Upper lobe of left lung (tissue), 6 donors: ENCODE measurements around the gene TLE4. TPM values are rescaled to one million over a fixed set of nuclear protein-coding genes. Genes with fewer than 3 reads are reported as not detected.

ENCODE experiments used
- ATAC-seq, 2 donors: fragments of 200-7000 bp; cut with Tn5 transposase; one replicate each; pipeline ENCODE4 v1.9.1; 2022; ENCODE audit warnings: mild to moderate bottlenecking in 2 of 2, moderate library complexity in 2 of 2; ENCODE audit not compliant: low FRiP score in 2 of 2
- DNase-seq, 2 donors: peaks; one replicate each; pipeline ENCODE4 v3.0.0-alpha.2; 2019 to 2020
- H3K27ac ChIP-seq, 4 donors: fragments of 200-600 bp; sonication (generic); one replicate each; pipeline ENCODE4 v1.5.1; 2016 to 2019
- H3K27me3 ChIP-seq, 4 donors: fragments of 200-600 bp; sonication (generic); one replicate each; pipeline ENCODE4 v1.5.1; 2017 to 2019
- H3K36me3 ChIP-seq, 4 donors: fragments of 200-600 bp; sonication (generic); one replicate each; pipeline ENCODE4 v1.5.1; 2016 to 2019
- H3K4me1 ChIP-seq, 4 donors: fragments of 200-600 bp; sonication (generic); one replicate each; pipeline ENCODE4 v1.5.1; 2018 to 2019
- H3K4me3 ChIP-seq, 4 donors: fragments of 200-600 bp; sonication (generic); one replicate each; pipeline ENCODE4 v1.5.1; 2017 to 2019; ENCODE audit warnings: mild to moderate bottlenecking in 2 of 4, moderate library complexity in 1 of 4
- H3K9me3 ChIP-seq, 4 donors: fragments of 200-600 bp; sonication (generic); one replicate each; pipeline ENCODE4 v1.5.1; 2018 to 2019
- EP300 ChIP-seq, 4 donors: sonication (generic); formaldehyde crosslinking; IDR thresholded peaks; one replicate each; pipeline ENCODE4 v1.5.1; 2017; ENCODE audit warnings: antibody characterized with exemption in 4 of 4, control low read depth in 2 of 4
- POLR2A ChIP-seq, 4 donors: fragments of 450-650 bp; IDR thresholded peaks; one replicate each; pipeline ENCODE4 v1.5.1; 2016 to 2017; ENCODE audit warnings: antibody characterized with exemption in 4 of 4, mild to moderate bottlenecking in 2 of 4
- POLR2AphosphoS5 ChIP-seq, 2 donors: sonication (generic); formaldehyde crosslinking; IDR thresholded peaks; one replicate each; pipeline ENCODE4 v1.5.1; 2017; ENCODE audit warnings: antibody characterized with exemption in 2 of 2
- WGBS, 2 donors: methylation state at CpG; one replicate each; pipeline ENCODE4 v1.1.5; 2017 to 2018; 5-methylcytosine and 5-hydroxymethylcytosine counted together
- total RNA-seq, 6 donors: library from RNA; depleted of rRNA in 4 of 6; stranded (reverse); fragments of >200 nt in 4 of 6; gene quantifications; one replicate each; pipeline versions ENCODE4 v1.1.0 to v1.2.1, GENCODE V29; 2016 to 2021
- TF ChIP-seq, protein P1 (sequence below), 6 experiments: fragments of 450-650 bp in 4 of 6; fragments of 200-600 bp in 2 of 6; sonication (generic) in 2 of 6; IDR thresholded peaks; one replicate each; pipeline ENCODE4 v1.5.1; 2016 to 2019; ENCODE audit warnings: antibody characterized with exemption in 6 of 6
- donor health status: DM: no; HTN: no; CAD: no; lungs with moderate emphysema.
- donor health status: DM: no; HTN: yes; CAD: no; lungs with severe emphysema.

TLE4 gene
- total RNA-seq, 6 donors from 2014 or later = 37.7 to 152 (median 46.7) TPM

DNA sequence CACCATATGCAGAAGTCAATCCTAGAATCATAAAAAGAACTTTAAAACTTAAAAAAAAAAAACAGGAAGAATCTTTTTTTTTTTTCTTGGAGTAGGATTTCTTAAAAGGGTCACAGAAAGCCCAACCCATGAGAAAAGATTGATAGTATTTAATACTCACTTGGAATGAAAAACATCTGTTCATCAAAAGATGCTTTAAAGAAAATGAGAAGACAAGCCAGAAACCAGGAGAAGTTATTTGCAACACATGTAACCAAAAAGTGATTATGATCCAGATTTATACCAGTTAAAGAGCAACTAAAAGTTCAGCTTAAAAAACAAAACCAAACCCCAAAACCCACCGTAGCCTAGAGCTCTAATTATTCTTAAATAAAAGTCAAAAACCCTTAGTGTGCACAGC, 69.3 kb downstream of the TLE4 start:
- TF ChIP-seq POLR2AphosphoS5 (IDR thresholded peaks at IDR 0.05) (no peak), POLR2A (IDR thresholded peaks at IDR 0.05) (no peak), EP300 (IDR thresholded peaks at IDR 0.05) (no peak)
- TF ChIP-seq, protein P1, sequence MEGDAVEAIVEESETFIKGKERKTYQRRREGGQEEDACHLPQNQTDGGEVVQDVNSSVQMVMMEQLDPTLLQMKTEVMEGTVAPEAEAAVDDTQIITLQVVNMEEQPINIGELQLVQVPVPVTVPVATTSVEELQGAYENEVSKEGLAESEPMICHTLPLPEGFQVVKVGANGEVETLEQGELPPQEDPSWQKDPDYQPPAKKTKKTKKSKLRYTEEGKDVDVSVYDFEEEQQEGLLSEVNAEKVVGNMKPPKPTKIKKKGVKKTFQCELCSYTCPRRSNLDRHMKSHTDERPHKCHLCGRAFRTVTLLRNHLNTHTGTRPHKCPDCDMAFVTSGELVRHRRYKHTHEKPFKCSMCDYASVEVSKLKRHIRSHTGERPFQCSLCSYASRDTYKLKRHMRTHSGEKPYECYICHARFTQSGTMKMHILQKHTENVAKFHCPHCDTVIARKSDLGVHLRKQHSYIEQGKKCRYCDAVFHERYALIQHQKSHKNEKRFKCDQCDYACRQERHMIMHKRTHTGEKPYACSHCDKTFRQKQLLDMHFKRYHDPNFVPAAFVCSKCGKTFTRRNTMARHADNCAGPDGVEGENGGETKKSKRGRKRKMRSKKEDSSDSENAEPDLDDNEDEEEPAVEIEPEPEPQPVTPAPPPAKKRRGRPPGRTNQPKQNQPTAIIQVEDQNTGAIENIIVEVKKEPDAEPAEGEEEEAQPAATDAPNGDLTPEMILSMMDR (IDR thresholded peaks at IDR 0.05) = no peak
- 74 to 79% methylated on average over 1 of the region's 1 CpG for WGBS, 2 donors
- Histone ChIP-seq H3K27me3 (no peaks in the 10 kb centered on the region), H3K4me1 (peaks cover 0 to 6% (median 3%) of the 10 kb centered on the region in 4 donors), H3K9me3 (no peaks in the 10 kb centered on the region), H3K36me3 (no peaks in the 10 kb centered on the region), H3K27ac (no peak overlapping the region), H3K4me3 (no peak overlapping the region)
- no peak for DNase-seq
- no peak for ATAC-seq

DNA sequence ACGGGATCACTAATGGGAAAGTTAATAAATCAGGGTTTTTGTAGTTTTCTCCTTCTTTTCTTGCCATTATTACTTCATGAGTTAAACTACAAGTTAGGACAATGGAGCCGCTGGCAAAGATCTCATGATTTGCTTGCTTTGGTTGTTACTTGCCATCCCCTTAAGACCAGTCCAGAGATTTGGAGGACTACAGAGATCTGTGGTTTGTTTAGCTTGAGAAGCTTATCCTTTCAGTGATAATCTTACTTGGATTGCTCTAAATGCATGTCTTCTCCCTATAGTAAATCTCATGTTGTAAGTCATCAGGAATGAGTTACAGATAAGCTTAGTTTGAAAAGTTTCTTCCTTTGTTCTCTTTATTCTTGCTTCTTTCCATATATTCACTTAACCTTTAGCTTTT, 70.9 kb downstream of the TLE4 start:
- Histone ChIP-seq H3K4me3 (no peak overlapping the region), H3K9me3 (no peaks in the 10 kb centered on the region), H3K4me1 (peaks cover 0 to 6% (median 3%) of the 10 kb centered on the region in 4 donors), H3K27me3 (no peaks in the 10 kb centered on the region), H3K27ac (no peak overlapping the region), H3K36me3 (no peaks in the 10 kb centered on the region)
- WGBS, 2 donors = 98 to 99% methylated on average over 2 of the region's 2 CpGs
- TF ChIP-seq POLR2AphosphoS5 (IDR thresholded peaks at IDR 0.05) (no peak), POLR2A (IDR thresholded peaks at IDR 0.05) (no peak), EP300 (IDR thresholded peaks at IDR 0.05) (no peak)
- TF ChIP-seq, protein P1 (IDR thresholded peaks at IDR 0.05) = no peak
- DNase-seq (no peak), ATAC-seq (no peak)

DNA sequence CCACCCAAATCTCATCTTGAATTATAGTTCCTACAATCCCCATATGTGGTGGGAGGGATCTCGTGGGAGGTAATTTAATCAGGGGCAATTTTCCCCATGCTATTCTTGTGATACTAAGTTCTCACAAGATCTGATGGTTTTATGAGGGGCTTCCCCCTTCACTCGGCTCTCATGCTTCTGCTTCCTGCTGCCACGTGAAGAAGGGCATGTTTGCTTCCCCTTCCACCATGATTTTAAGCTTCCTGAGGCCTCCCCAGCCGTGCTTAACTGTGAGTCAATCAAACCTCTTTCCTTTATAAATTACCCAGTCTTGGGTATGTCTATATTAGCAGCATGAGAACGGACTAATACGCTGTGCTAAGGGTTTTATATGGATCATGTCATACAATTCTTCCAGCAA, 72.3 kb downstream of the TLE4 start:
- no peak for ATAC-seq
- 83 to 87% methylated on average over 6 of the region's 6 CpGs for WGBS, 2 donors

DNA sequence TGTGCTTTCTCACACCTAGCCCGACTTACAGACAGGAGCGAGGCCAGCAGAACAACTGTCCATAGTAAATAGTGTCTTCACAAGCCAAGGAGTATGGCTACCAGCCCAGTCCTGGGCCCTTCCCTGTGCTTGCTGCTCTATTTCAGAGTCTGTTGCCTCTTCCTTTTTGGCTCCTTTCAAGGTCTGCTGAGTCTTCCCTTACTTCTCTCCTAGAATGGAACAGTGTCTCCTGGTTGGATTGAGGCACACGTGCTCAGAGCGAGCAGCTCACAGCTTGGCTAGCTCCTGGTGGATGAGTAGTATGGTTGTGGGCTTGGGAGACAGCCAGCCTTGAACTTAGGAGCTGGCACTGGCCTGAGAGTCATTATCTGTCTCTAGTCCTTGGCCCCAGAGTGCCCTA, 72.8 kb downstream of the TLE4 start:
- no peak overlapping the region for H3K27ac ChIP-seq
- ATAC-seq (no peak), DNase-seq (no peak)
- H3K27me3 ChIP-seq = no peaks in the 10 kb centered on the region
- no peak for TF ChIP-seq POLR2A (IDR thresholded peaks at IDR 0.05)
- no peak for TF ChIP-seq POLR2AphosphoS5 (IDR thresholded peaks at IDR 0.05)
- TF ChIP-seq EP300 (IDR thresholded peaks at IDR 0.05) = no peak
- TF ChIP-seq, protein P1 (IDR thresholded peaks at IDR 0.05) = no peak
- peaks cover 0 to 6% (median 3%) of the 10 kb centered on the region in 4 donors for H3K4me1 ChIP-seq
- WGBS, 2 donors = 98 to 100% methylated on average over 4 of the region's 4 CpGs
- no peaks in the 10 kb centered on the region for H3K9me3 ChIP-seq
- no peaks in the 10 kb centered on the region for H3K36me3 ChIP-seq
- H3K4me3 ChIP-seq = no peak overlapping the region

More for the DNA sequence above, 72.3 kb downstream of the TLE4 start:
- Histone ChIP-seq H3K9me3 (no peaks in the 10 kb centered on the region), H3K4me3 (no peak overlapping the region), H3K27me3 (no peaks in the 10 kb centered on the region), H3K36me3 (no peaks in the 10 kb centered on the region), H3K4me1 (peaks cover 0 to 6% (median 3%) of the 10 kb centered on the region in 4 donors), H3K27ac (no peak overlapping the region)
- TF ChIP-seq POLR2A (IDR thresholded peaks at IDR 0.05) = no peak
- TF ChIP-seq POLR2AphosphoS5 (IDR thresholded peaks at IDR 0.05) = no peak
- TF ChIP-seq EP300 (IDR thresholded peaks at IDR 0.05) = no peak
- TF ChIP-seq, protein P1 (IDR thresholded peaks at IDR 0.05) = no peak
- no peak for DNase-seq

DNA sequence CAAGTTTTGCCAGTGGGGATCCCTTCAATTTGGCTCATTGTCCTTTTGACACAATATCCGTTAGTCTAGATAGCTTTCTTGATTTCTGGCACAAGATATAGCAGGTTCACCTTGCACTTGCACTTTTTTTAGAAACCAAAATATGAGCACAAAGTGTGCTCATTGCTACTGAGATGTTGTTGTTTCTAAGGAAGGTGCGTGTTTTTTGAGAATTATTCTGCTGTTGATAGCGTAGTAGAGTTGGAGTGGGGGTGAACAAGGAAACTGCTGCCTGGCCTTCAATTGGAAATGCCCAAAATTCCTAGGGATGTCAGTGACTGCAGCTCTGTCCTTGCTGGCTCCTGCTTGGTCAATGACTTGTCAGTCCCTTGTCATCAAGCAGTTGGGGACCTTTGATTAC, 73.3 kb downstream of the TLE4 start:
- Histone ChIP-seq H3K27me3 (no peaks in the 10 kb centered on the region), H3K27ac (no peak overlapping the region), H3K36me3 (no peaks in the 10 kb centered on the region), H3K4me1 (peaks cover 0 to 6% (median 3%) of the 10 kb centered on the region in 4 donors), H3K9me3 (no peaks in the 10 kb centered on the region), H3K4me3 (no peak overlapping the region)
- ATAC-seq (no peak), DNase-seq (no peak)
- WGBS, 2 donors = 94 to 96% methylated on average over 3 of the region's 3 CpGs
- no peak for TF ChIP-seq EP300 (IDR thresholded peaks at IDR 0.05)
- no peak for TF ChIP-seq POLR2AphosphoS5 (IDR thresholded peaks at IDR 0.05)
- TF ChIP-seq POLR2A (IDR thresholded peaks at IDR 0.05) = no peak
- TF ChIP-seq, protein P1 (IDR thresholded peaks at IDR 0.05) = no peak
